ENCODE results near the gene GTF2IRD1. TPM values are rescaled to one million over a fixed set of nuclear protein-coding genes. Genes with fewer than 3 reads are reported as not detected.
A peak's percentile ranks its signal among the peaks of the same experiment; 100 is the strongest.

Gene GTF2IRD1
- total and polyA plus RNA-seq, 8 donors: 7.1 to 15.9 (median 9.9) TPM

GRCh38 chr7:74575083-74575784 lies 121.5 kb downstream of the GTF2IRD1 start:
- peak in 1 of 4 donors; percentile 17 for ATAC-seq

GRCh38 chr7:74575811-74576210 lies 122.1 kb downstream of the GTF2IRD1 start:
- DNase-seq: no peak
- Histone ChIP-seq H3K9me3 (no peaks in the 10 kb centered on the region), H3K4me1 (peaks cover 0 to 6% (median 0%) of the 10 kb centered on the region in 3 donors), H3K36me3 (no peaks in the 10 kb centered on the region), H3K4me3 (no peak overlapping the region), H3K27ac (no peak overlapping the region), H3K27me3 (no peaks in the 10 kb centered on the region)
- intact Hi-C loops (cut with DNase I): no loop called here
- no peak for TF ChIP-seq CTCF (IDR thresholded peaks at IDR 0.05)
- FAIRE-seq: no peak
- ATAC-seq: no peak
- 87 to 98% methylated on average over 7 of the region's 7 CpGs for WGBS, 2 donors

More at GRCh38 chr7:74575083-74575784, 121.5 kb downstream of the GTF2IRD1 start:
- intact Hi-C loops (cut with DNase I): no loop called here
- Histone ChIP-seq H3K27ac (no peak overlapping the region), H3K4me3 (no peak overlapping the region), H3K36me3 (no peaks in the 10 kb centered on the region), H3K4me1 (peaks cover 0 to 6% (median 0%) of the 10 kb centered on the region in 3 donors), H3K27me3 (no peaks in the 10 kb centered on the region), H3K9me3 (no peaks in the 10 kb centered on the region)
- DNase-seq (no peak), FAIRE-seq (no peak)
- TF ChIP-seq CTCF (IDR thresholded peaks at IDR 0.05): no peak
- whole genome bisulfite sequencing, 2 donors: 96 to 98% methylated on average over 11 of the region's 11 CpGs

- DNase-seq: peak; percentile 64 to 81 (median 68)
- intact Hi-C loops (cut with DNase I): no loop called here
- peak; percentile 89 to 97 (median 94) for ATAC-seq
- peak overlapping the region in 1 of 4 donors; percentile 3 for H3K4me3 ChIP-seq
- no peak for TF ChIP-seq CTCF (IDR thresholded peaks at IDR 0.05)
- WGBS, 2 donors: 14 to 16% methylated on average over 22 of the region's 22 CpGs
- no peak for FAIRE-seq
- H3K4me1 ChIP-seq: peaks cover 0 to 10% (median 3%) of the 10 kb centered on the region in 3 donors
- H3K27me3 ChIP-seq: no peaks in the 10 kb centered on the region
- H3K36me3 ChIP-seq: no peaks in the 10 kb centered on the region
- H3K27ac ChIP-seq: peak overlapping the region; percentile 23 to 72 (median 50)
- no peaks in the 10 kb centered on the region for H3K9me3 ChIP-seq
These were observed 126.3 kb downstream of the GTF2IRD1 start for GRCh38 chr7:74579800-74580685.

- no peak overlapping the region for H3K4me3 ChIP-seq
- ATAC-seq (no peak), DNase-seq (no peak), FAIRE-seq (no peak)
- no peaks in the 10 kb centered on the region for H3K36me3 ChIP-seq
- intact Hi-C loops (cut with DNase I): no loop called here
- 89 to 97% methylated on average over 12 of the region's 12 CpGs for WGBS, 2 donors
- H3K27me3 ChIP-seq: no peaks in the 10 kb centered on the region
- TF ChIP-seq CTCF (IDR thresholded peaks at IDR 0.05): no peak
- H3K27ac ChIP-seq: no peak overlapping the region
- peaks cover 0 to 10% (median 3%) of the 10 kb centered on the region in 3 donors for H3K4me1 ChIP-seq
- H3K9me3 ChIP-seq: no peaks in the 10 kb centered on the region
These were observed 128.3 kb downstream of the GTF2IRD1 start for GRCh38 chr7:74581916-74582440.
